HG02840 (cell line): ENCODE measurements around the gene GRK1.

Source experiments
- ATAC-seq: cut with Tn5 transposase; IDR thresholded peaks from one replicate; pipeline ENCODE4 v1.9.1; 2021; ENCODE audit warnings: mild to moderate bottlenecking, moderate library complexity, moderate number of reproducible peaks; ENCODE audit not compliant: unreplicated experiment, low FRiP score

The GRK1 gene

GRCh38 chr13:113768018-113768905 lies 101.2 kb downstream of the GRK1 start:
- ATAC-seq = no peak

- no peak for ATAC-seq
Measured at GRCh38 chr13:113769106-113769505, 102.1 kb downstream of the GRK1 start.

- no peak for ATAC-seq
Measured at GRCh38 chr13:113769881-113770280, 102.9 kb downstream of the GRK1 start.

- ATAC-seq = no peak
Measured at GRCh38 chr13:113770441-113770840, 103.4 kb downstream of the GRK1 start.

GRCh38 chr13:113770937-113771336 lies 103.9 kb downstream of the GRK1 start:
- ATAC-seq = no peak

- no peak for ATAC-seq
Measured at GRCh38 chr13:113771709-113772331, 104.8 kb downstream of the GRK1 start.

- ATAC-seq = no peak
Measured at GRCh38 chr13:113774177-113775107, 107.4 kb downstream of the GRK1 start.

GRCh38 chr13:113775451-113776145 lies 108.6 kb downstream of the GRK1 start:
- ATAC-seq = no peak

GRCh38 chr13:113776231-113777125 lies 109.5 kb downstream of the GRK1 start:
- no peak for ATAC-seq

- no peak for ATAC-seq
Measured at GRCh38 chr13:113777311-113778260, 110.6 kb downstream of the GRK1 start.

- no peak for ATAC-seq
Measured at GRCh38 chr13:113781571-113781970, 114.6 kb downstream of the GRK1 start.

GRCh38 chr13:113782472-113782871 lies 115.5 kb downstream of the GRK1 start:
- ATAC-seq = no peak

- ATAC-seq = no peak
Measured at GRCh38 chr13:113783200-113783881, 116.3 kb downstream of the GRK1 start.

GRCh38 chr13:113783966-113784644 lies 117.1 kb downstream of the GRK1 start:
- no peak for ATAC-seq

GRCh38 chr13:113784645-113785024 lies 117.6 kb downstream of the GRK1 start:
- ATAC-seq = no peak

- no peak for ATAC-seq
Measured at GRCh38 chr13:113785051-113786010, 118.3 kb downstream of the GRK1 start.
